Left kidney (tissue), 2 donors: ENCODE results near the gene ITGA11. TPM values are rescaled to one million over a fixed set of nuclear protein-coding genes. Genes with fewer than 3 reads are reported as not detected.

ENCODE experiments used
- DNase-seq: peaks from one replicate; pipeline ENCODE4 v3.0.0-alpha.2; 2013
- polyA plus RNA-seq: library from polyadenylated mRNA; unstranded; fragments of 120-200 nt; gene quantifications from one replicate; pipeline ENCODE4 v1.2.1, GENCODE V29; 2013; ENCODE audit not compliant: insufficient read length

The ITGA11 gene
- polyA plus RNA-seq, 1 donor: 3.6 TPM

DNA sequence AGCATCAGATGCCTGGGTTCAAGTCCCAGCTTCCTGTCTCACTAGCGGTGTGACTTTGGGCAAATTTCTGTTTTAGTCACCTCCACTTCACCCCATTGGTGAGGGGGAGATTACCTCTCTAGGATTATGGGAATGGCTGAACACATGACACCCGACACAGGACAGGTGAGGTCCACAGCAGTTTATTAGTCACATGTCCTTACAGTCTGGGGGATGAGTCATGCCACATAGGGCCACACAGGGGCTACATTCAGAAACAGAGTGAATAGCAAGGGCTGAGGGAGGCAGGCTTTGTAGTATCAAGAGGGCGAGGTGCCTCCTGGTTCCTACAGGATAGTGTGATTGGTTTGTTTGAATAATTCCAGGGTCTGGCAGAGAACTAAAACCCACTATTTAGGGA is 15.2 kb upstream of the ITGA11 start:
- no peak for DNase-seq

DNA sequence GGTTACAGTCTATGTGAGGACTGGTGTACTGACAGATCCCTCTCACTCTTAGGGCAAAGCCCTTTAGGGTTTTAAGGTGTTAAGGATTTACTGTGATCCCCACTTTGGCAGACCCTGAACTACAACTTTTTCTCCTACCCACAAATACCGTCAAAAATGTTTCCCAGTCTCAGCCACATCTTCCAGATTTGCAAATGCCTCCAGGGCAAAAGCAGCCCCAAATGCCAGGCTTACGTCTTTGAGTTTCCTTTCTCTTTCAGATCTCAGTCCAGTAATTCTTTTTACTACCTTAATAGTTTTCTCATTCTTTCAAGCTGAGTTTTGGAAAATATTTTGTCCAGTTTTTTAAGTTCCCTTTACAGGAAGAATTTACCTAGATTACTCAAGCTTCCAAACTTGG is 13.4 kb upstream of the ITGA11 start:
- DNase-seq: no peak

DNA sequence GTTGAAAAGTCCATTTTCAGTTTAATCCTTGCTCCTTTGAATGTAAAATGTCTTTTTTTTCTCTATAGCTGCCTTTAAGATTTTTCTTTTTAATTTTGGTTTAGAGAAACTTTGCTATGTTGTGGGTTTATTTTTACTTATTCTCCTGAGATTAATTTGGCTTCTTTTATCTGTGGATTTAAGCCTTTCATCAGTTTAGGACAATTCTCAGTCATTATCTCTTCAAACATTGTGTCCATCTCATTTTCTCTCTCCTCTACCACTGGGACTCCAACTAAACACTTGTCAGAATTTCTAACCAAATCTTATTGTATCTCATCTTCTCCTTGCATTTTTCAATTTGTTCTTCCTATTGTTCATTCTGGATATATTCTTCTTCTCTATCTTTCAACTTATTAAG is 12.4 kb upstream of the ITGA11 start:
- DNase-seq: no peak

DNA sequence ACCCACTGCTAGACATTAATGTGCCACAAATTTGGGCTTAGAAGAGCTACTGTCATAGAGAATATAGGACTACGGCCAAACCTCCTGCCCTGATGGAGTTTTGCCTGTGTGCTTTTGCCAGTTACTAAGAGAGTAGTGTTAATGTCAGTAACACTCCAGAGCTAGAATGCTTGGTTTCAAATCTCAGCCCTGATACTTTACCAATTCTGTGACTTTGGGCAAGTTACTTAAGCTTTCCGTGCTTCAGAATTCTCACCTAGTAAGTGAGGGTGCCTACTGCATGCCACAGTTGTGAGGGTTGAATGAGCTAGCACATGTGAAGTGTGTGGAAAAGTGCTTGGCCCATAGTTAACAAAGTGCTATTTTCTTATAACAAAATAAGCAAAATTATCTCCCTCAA is 10.9 kb upstream of the ITGA11 start:
- no peak for DNase-seq

GRCh38 chr15:68442041-68442440 is 10.1 kb upstream of the ITGA11 start:
- DNase-seq: no peak

GRCh38 chr15:68441045-68441743 is 9.2 kb upstream of the ITGA11 start:
- no peak for DNase-seq

DNA sequence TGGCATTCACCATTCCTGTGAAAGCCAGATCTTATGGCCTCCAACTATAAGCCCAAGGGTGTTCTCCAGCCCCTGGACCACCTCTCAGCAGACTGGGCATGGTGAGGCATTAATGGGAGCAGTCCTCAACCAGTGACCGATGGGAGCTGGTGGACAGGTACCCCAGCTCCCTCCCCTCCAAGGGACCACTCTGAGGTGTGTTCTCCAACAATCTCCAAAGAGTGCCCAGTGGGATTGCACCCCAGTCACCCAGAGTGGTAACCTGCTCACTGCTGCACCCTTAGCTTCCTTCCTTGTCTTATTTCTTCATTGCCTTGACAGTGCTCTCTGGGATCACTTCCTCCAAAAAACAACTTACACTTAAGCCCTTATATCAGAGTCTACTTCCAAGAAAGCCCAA is 8.2 kb upstream of the ITGA11 start:
- no peak for DNase-seq

DNA sequence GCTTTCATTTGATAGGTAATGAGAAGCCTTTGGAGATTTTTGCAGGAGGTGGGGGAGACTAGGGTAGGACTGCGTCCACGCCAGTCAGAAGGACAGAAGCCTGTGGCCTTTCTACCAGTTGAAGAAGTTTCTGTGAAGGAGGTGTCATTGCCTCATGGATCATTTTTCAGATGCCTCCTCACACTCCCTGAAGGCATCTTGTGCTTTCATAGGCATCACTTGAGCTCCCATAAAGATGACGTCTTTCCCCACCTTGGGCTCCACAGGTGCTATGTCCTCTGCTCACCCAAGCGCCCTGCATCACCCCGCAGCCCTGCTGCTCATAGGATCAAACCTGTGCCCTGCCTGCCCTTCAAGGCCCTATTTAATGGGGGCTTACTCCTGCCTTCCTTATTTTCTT is 7.5 kb upstream of the ITGA11 start:
- no peak for DNase-seq

- no peak for DNase-seq
Measured at GRCh38 chr15:68436680-68437079, 4.7 kb upstream of the ITGA11 start.

DNA sequence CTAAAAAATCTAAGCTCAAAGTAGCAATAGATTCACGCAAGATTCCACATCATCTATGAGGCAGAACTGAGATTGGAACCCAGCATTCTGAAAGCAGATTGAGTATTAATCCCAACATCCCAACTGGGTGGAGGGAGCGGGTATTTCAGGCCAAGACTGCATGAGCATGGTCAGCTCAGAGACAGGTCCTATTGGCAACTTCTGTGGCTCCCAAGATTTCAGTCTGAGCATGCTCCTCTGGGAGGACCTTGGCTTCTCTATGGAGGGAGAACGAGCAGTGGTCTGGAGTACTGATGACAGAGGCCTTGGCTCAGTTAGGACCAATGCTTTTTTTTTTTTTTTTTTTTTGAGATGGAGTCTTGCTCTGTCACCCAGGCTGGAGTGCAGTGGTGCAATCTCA is 4.0 kb upstream of the ITGA11 start:
- DNase-seq: no peak

GRCh38 chr15:68434021-68434420 is 2.1 kb upstream of the ITGA11 start:
- DNase-seq: no peak

GRCh38 chr15:68433551-68433950 is 1.6 kb upstream of the ITGA11 start:
- DNase-seq: no peak

- DNase-seq: no peak
Measured at GRCh38 chr15:68432441-68433064, 590 bp upstream of the ITGA11 start.

- no peak for DNase-seq
Measured at GRCh38 chr15:68431037-68431791, 749 bp downstream of the ITGA11 start.

- no peak for DNase-seq
Measured at GRCh38 chr15:68430471-68431036, 1.4 kb downstream of the ITGA11 start.

DNA sequence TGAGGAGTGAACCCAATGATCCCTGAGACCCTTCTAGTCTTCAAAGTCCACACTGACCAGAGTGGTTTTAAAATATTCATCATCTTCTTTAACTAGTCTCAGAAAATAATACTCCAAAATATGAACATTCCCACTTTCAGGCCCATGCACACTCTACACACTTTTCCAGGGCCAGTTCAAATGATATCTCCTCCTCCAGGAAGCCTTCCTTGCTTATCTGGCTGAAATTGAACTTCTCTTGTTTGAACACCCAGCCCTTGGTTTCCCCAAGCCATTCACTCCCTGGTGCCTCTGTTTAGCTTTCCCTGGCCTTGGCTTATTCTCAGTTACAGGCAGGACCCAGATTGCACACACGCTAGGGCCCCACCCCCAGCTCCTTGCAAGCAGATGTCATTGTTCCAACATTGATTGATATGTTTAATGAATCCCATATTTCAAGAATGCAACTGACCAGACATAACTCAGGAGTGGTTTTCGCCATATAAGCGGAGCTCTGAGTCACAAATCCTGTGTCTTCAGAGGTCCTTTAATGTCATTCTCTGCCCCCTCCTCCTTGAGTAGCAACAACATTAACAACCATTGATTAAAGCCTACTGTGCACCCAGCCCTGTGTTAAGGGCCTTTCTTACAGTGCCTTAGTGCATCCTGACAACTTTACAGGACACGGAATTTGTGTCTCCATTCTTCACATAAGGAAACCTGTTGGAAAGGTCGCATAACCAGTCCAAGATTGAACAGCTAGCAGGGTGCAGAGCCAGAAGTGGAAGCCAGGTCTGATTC is 2.1 kb downstream of the ITGA11 start:
- no peak for DNase-seq

- DNase-seq: no peak
Measured at GRCh38 chr15:68428431-68428940, 3.5 kb downstream of the ITGA11 start.

GRCh38 chr15:68427963-68428362 is 4.0 kb downstream of the ITGA11 start:
- no peak for DNase-seq

DNA sequence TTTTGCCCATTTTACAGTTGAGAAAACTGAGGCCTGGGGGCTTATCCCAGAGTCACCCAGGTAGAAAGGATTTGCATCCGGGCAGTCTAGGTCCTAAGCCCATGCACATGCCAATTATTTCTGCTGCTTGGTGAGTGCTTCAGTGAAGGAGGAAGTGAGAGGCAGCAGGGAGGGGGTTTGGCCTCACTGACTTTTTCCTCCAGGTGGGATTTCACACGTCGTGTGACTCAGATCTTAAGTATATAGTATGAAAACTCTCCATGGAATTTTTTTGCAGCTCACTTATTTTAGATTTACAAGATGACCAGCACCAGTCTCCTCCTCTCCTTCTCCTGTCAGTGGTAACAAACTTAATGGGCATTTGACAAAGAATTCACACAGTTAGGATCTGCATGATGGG is 4.6 kb downstream of the ITGA11 start:
- DNase-seq: no peak

DNA sequence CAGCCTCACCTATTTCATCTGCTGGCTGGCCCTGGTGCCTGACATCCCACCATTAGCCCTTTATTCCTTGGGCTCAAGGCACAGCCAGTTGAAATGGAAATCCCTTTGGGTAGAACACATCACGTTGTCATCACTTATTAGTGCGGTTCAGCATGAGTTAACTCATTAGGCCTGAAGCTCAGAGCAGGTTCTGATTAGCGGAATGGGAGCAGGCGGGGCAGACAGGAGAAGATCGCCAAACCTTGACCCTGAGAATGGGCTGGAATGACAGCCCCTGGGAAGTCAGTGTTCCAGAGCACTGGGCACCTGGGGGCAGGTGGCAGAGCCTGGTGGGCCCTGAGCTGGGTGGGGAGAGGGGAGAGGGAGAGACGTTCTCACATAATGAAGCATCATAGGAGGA is 5.8 kb downstream of the ITGA11 start:
- no peak for DNase-seq

GRCh38 chr15:68425428-68426060 is 6.4 kb downstream of the ITGA11 start:
- DNase-seq: no peak
